Measurements from ENCODE around the gene DAP3. TPM values are rescaled to one million over a fixed set of nuclear protein-coding genes. Genes with fewer than 3 reads are reported as not detected.

The DAP3 gene
- total RNA-seq: 80.0 and 83.1 TPM in 2 replicates

DNA sequence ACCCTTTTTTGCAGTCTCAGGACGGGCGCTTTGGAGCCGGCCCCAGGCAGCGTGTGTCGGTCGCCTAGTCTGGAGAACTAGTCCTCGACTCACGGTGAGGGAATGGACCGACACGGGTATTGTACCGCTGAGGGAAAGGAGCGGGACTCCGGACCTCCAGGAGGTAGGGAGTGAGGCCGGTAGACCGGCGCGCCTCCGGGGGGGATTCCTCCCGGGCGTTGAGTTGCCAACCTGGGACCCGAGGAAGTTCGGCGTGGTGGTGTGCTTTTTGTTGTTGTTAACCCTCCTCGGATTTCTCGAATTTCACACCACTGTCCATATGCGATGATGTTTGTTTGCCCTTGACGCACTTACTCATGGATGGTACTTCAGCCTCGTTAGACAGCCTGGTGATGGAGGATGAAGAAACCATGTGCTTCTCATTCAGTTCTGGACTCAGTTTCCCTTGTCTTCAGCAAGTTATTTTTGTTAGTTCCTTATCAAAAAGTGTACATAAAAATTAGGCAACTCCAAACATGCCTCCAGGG lies at the start of gene DAP3:
Gene DAP3 (plus strand): TSS at position 11 of the 527 bp plus-strand sequence. CDS start 20,689 bp downstream, outside the sequence.

DNA sequence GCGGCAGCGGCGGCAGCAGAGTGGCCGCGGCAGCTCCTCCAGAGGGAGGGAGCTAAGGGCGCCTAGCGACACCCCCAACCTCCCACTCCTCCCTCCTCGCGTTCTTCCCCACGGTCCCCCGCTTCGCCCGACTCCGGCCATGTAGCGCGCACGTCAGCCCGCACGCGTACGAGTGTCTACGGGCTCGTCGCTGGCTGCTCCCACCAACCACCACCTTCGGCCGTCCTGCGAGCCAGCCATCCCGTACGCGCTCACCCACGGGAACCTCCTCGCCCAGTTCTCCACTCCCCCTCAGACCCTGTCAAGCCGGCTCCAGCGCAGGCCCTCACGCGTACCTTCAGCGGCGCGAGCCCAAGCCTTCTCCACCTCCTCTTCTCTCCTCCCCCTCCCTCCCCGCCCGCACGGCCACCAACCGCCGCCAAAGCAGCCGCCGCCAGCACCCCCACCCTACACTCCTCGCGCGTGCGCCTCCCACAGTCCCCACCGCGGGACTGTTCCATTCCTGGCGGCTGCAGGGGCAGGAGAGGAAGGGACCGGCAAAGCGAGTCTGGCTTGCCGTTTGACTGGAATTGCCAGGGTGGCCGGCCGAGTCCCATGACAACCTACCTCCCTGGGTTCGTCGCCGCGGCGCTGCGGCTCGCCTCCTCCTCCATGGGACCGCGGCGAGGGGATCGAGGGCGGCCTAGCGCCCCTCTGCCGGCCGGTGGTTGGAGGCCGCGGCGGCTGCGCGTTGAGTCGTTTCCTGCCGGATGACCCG lies 389 bp upstream of the DAP3 start, which contains the start of gene YY1AP1:
Gene YY1AP1 (minus strand): TSS at position 451 of the 757 bp plus-strand sequence. CDS start 8,338 bp downstream, outside the sequence.

Other genes with a start within 250 kb of the DAP3 start
- gene ASH1L, start 126.3 kb upstream of the DAP3 start, total RNA-seq: 6.2 and 8.4 TPM in 2 replicates
- gene MSTO1, start 78.9 kb upstream of the DAP3 start, total RNA-seq: 13.4 and 19.5 TPM in 2 replicates
- 21.2 and 24.7 TPM in 2 replicates for gene YY1AP1, start 317 bp upstream of the DAP3 start, total RNA-seq
- 13.6 and 16.8 TPM in 2 replicates for gene GON4L, start 168.1 kb downstream of the DAP3 start, total RNA-seq
- gene SYT11, start 170.5 kb downstream of the DAP3 start, total RNA-seq: 20.8 and 21.9 TPM in 2 replicates
- 7.9 and 12.2 TPM in 2 replicates for gene RIT1, start 222.3 kb downstream of the DAP3 start, total RNA-seq
- 16.5 and 22.6 TPM in 2 replicates for gene KHDC4, start 245.3 kb downstream of the DAP3 start, total RNA-seq

Data from bronchus fibroblast of lung (primary cell).